Measurements from ENCODE around the gene ARL17B.
"Not testable (repeated sequence)": the region's sequence is repeated elsewhere in the genome, so short reads cannot be mapped to it uniquely, and the experiment has no call there.

GRCh38 chr17:46342131-46342530, 19.4 kb downstream of the ARL17B start:
- not testable (repeated sequence) for TF ChIP-seq RAD21 (IDR thresholded peaks at IDR 0.05; ENCODE audit: low read depth); ATF3 (IDR thresholded peaks at IDR 0.05)
